Stimulated activated naive CD4-positive, alpha-beta T cell treated with Interleukin-2 at 50 U/mL for 16 hours (primary cell): ENCODE results near the gene PCDHGB6.
"Not testable (repeated sequence)": the region's sequence is repeated elsewhere in the genome, so short reads cannot be mapped to it uniquely, and the experiment has no call there.

Source experiments
- DNase-seq: peaks from one replicate; lab custom pipeline; 2025; lab: John Stamatoyannopoulos, UW

PCDHGB6 gene

GRCh38 chr5:141388661-141389060 is 19.2 kb upstream of the PCDHGB6 start:
- no peak for DNase-seq

GRCh38 chr5:141389153-141390042 is 18.4 kb upstream of the PCDHGB6 start:
- DNase-seq: no peak

DNA sequence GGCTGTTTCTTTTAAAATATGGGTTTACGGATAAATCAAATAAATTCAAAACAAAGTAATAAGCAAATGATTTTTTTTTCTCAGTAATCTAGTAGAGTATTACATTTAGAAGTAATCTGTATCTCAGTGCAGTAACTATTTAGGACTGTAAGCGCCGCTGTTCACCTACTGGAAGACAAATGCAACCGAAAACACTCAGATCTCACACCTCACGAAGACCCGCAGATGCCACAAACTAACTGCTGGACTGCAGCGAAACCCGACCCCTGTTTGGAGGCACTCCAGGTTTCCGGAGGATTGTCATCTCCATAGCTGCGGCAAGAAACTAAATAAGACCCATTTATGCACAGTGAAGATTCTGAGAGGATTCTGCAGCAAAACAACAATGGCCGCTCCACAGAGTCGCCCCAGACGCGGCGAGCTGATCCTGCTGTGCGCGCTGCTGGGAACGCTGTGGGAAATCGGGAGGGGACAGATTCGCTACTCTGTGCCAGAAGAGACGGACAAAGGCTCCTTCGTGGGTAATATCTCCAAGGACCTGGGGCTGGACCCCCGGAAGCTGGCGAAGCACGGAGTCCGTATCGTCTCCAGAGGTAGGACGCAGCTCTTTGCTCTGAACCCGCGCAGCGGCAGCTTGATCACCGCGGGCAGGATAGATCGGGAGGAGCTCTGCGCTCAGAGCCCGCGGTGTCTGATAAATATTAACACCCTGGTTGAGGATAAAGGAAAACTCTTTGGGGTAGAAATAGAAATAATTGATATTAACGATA is 15.2 kb upstream of the PCDHGB6 start, which contains the start of gene PCDHGA8:
PCDHGA8 (plus strand) TSS at position 205 of the 770 bp plus-strand sequence; CDS start at position 386, 181 bp downstream.
- DNase-seq: no peak

GRCh38 chr5:141393267-141393666 is 14.6 kb upstream of the PCDHGB6 start:
- DNase-seq: no peak

DNA sequence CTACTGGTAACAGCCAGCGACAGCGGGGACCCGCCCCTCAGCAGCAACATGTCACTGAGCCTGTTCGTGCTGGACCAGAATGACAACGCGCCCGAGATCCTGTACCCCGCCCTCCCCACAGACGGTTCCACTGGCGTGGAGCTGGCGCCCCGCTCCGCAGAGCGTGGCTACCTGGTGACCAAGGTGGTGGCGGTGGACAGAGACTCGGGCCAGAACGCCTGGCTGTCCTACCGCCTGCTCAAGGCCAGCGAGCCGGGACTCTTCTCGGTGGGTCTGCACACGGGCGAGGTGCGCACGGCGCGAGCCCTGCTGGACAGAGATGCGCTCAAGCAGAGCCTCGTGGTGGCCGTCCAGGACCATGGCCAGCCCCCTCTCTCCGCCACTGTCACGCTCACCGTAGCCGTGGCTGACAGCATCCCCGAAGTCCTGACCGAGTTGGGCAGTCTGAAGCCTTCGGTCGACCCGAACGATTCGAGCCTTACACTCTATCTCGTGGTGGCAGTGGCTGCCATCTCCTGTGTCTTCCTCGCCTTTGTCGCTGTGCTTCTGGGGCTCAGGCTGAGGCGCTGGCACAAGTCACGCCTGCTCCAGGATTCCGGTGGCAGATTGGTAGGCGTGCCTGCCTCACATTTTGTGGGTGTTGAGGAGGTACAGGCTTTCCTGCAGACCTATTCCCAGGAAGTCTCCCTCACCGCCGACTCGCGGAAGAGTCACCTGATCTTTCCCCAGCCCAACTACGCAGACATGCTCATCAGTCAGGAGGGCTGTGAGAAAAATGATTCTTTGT is 13.2 kb upstream of the PCDHGB6 start:
- not testable (repeated sequence) for DNase-seq

DNA sequence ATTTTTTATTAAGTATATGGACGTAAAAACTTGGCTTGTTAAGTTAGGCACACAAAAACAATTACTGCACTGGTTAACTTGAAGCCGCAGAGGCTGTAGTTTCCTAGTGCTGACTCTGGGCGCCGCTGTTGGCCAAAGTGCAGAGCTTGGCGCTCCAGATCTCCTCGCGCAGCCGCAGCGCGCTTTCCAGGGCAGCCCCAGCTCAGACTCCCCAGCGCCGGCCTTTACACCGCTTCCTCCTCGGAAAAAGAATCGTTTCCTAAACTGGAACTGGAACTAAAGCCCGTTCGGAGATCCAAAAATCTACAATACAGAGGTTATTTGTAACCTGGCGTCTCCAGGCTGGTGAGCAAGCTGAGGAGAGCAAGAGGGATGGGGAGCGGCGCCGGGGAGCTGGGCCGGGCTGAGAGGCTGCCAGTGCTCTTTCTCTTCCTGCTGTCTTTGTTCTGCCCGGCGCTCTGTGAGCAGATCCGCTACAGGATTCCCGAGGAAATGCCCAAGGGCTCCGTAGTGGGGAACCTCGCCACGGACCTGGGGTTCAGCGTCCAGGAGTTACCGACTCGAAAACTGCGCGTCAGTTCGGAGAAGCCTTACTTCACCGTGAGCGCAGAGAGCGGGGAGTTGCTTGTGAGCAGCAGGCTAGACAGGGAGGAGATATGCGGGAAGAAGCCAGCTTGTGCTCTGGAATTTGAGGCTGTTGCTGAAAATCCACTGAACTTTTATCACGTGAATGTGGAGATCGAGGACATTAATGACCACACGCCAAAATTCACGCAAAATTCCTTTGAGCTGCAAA is 9.9 kb upstream of the PCDHGB6 start, which contains the start of gene PCDHGB5:
PCDHGB5 (plus strand) TSS at position 192 of the 796 bp plus-strand sequence; CDS start at position 373, 181 bp downstream.
- DNase-seq: peak; percentile 6

- no peak for DNase-seq
Measured at GRCh38 chr5:141398608-141399007, 9.2 kb upstream of the PCDHGB6 start.

DNA sequence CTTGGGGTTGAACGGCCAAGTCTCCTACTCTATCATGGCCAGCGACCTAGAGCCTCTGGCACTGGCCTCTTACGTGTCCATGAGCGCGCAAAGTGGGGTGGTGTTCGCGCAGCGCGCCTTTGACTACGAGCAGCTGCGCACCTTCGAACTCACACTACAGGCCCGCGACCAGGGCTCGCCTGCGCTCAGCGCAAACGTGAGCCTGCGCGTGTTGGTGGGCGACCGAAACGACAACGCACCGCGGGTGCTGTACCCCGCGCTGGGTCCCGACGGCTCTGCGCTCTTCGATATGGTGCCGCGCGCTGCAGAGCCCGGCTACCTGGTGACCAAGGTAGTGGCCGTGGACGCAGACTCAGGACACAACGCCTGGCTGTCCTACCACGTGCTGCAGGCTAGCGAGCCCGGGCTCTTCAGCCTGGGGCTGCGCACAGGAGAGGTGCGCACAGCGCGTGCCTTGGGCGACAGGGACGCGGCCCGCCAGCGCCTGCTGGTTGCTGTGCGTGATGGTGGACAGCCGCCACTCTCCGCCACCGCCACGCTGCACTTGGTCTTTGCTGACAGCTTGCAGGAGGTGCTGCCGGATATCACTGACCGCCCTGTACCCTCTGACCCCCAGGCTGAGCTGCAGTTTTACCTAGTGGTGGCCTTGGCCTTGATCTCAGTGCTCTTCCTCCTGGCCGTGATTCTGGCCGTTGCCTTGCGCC is 8.1 kb upstream of the PCDHGB6 start:
- DNase-seq: no peak

DNA sequence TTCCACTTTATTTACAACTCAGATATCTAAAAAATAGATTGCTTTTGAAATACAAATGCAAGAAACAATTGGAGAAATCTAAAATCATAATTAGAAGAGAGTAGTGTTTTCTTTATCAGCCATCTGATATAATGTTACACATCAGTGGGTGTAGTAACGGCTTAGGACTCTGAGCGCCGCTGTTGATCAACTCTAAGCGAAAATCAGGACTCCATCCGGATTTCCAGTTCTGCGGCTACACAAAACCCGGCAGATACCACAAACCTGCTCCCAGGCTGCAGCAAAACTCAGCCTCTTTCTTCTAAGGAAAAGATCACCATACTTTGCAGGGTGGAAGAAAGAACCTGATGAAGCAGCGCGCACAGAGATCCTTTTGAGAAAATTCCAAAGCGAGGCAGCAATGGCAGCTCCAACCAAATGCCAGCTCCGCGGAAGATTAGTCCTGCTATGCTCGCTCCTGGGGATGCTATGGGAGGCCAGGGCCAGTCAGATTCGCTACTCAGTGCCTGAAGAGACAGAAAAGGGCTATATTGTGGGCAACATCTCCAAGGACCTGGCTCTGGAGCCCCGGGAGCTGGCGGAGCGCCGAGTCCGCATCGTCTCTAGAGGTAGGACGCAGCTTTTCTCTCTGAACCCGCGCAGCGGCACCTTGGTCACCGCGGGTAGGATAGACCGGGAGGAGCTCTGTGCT is 5.1 kb upstream of the PCDHGB6 start, which contains the start of gene PCDHGA9:
PCDHGA9 (plus strand) TSS at position 226 of the 691 bp plus-strand sequence; CDS start at position 401, 175 bp downstream.
- no peak for DNase-seq

DNA sequence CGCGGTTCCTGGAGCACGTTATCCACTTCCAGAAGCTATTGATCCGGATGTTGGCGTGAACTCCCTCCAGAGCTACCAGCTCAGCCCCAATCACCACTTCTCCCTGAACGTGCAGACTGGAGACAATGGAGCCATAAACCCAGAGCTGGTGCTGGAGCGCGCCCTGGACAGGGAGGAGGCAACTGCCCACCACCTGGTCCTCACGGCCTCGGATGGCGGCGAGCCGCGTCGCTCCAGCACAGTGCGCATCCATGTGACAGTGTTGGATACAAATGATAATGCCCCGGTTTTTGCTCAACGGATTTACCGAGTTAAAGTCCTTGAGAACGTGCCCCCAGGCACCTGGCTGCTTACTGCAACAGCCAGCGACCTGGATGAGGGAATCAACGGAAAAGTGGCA is 4.4 kb upstream of the PCDHGB6 start:
- no peak for DNase-seq

DNA sequence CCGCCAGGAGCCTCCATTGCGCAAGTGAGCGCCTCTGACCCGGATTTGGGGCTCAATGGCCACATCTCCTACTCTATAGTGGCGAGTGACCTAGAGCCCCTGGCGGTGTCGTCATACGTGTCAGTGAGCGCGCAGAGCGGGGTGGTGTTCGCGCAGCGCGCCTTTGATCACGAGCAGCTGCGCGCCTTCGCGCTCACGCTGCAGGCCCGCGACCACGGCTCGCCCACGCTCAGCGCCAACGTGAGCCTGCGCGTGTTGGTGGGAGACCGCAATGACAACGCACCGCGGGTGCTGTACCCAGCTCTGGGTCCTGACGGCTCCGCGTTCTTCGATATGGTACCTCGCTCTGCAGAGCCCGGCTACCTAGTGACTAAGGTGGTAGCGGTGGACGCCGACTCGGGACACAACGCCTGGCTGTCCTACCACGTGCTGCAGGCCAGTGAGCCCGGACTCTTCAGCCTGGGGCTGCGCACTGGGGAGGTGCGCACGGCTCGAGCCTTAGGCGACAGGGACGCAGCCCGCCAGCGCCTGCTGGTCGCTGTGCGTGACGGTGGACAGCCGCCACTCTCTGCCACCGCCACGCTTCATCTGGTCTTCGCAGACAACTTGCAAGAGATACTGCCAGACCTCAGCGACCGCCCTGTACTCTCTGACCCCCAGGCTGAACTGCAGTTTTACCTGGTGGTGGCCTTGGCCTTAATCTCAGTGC is 1.9 kb downstream of the PCDHGB6 start:
- DNase-seq: no peak

- no peak for DNase-seq
Measured at GRCh38 chr5:141411575-141411974, 3.8 kb downstream of the PCDHGB6 start.

- DNase-seq: peak; percentile 52
Measured at GRCh38 chr5:141412854-141413539, 5.2 kb downstream of the PCDHGB6 start, which contains the start of gene PCDHGA10. PCDHGA10 (plus strand) TSS chr5:141412987; CDS start chr5:141413176, 189 bp downstream.

GRCh38 chr5:141413540-141414069 is 5.8 kb downstream of the PCDHGB6 start:
- no peak for DNase-seq

DNA sequence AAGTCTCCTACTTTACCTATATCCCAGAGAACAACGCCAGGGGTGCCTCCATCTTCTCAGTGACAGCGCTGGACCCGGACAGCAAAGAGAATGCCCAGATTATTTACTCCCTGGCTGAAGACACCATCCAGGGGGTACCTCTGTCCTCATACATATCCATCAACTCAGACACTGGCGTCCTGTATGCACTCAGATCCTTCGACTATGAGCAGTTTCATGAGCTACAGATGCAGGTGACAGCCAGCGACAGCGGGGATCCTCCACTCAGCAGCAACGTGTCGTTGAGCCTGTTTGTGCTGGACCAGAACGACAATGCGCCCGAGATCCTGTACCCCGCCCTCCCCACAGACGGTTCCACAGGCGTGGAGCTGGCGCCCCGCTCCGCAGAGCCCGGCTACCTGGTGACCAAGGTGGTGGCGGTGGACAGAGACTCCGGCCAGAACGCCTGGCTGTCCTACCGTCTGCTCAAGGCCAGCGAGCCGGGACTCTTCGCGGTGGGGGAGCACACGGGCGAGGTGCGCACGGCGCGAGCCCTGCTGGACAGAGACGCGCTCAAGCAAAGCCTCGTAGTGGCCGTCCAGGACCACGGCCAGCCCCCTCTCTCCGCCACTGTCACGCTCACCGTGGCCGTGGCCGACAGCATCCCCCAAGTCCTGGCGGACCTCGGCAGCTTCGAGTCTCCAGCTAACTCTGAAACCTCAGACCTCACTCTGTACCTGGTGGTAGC is 6.9 kb downstream of the PCDHGB6 start:
- not testable (repeated sequence) for DNase-seq

GRCh38 chr5:141415275-141415618 is 7.4 kb downstream of the PCDHGB6 start:
- DNase-seq: not testable (repeated sequence)

GRCh38 chr5:141417494-141418172 is 9.8 kb downstream of the PCDHGB6 start, which contains the start of gene PCDHGB7:
PCDHGB7 (plus strand) TSS chr5:141417677; CDS start chr5:141417860, 183 bp downstream.
- DNase-seq: peak; percentile 30
